GM23248 (cell line): ENCODE data around the gene ENOX1.

Source experiments
- EZH2 ChIP-seq: fragments of 200-600 bp; sonication (generic); IDR thresholded peaks from 2 replicates; pipeline ENCODE4 v1.6.1; 2018; ENCODE audit warnings: antibody characterized with exemption, mild to moderate bottlenecking; ENCODE audit not compliant: insufficient read depth, poor library complexity, severe bottlenecking
- EZH2phosphoT487 ChIP-seq: fragments of 200-600 bp; sonication (generic); IDR thresholded peaks from 2 replicates; pipeline ENCODE4 v1.6.1; 2018; ENCODE audit warnings: antibody characterized with exemption, moderate library complexity, mild to moderate bottlenecking, low read depth; ENCODE audit not compliant: insufficient read depth

DNA sequence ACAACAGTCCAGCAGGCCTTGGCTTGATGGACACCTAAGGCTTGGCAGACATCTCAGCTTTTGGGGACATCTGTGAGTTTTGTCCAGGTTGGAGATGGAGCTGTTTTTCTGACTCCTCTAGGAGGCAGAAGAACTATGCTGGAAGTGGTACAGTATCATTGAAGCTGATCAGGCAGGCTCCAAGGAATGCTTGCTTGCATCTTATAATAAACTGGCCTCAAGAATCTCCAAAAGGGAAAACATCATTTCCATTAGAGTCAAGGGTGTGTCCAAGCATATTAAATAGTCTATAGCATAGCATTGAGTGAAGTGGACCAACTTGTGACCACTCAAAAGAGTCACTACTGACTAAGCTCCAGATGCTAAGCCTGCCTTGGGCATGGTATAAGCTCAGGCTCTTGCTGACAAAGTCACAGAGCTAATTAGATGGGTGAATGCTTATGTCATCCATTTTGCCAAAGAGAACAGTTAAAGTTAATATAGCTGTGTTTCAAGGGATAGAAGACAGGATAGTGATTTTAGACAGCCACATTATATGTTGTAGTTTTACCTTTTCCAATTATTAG lies 547.4 kb downstream of the ENOX1 start:
- TF ChIP-seq EZH2phosphoT487 (no peak), EZH2 (no peak)
